GM19099 (cell line): Measurements from ENCODE around the gene DIPK1C.

Experiments used
- POLR2A ChIP-seq: IDR thresholded peaks from 3 replicates; pipeline ENCODE4 v1.6.1; 2011; ENCODE audit warnings: low read depth; ENCODE audit not compliant: insufficient read length; ENCODE audit errors: extremely low read depth

Gene DIPK1C

DNA sequence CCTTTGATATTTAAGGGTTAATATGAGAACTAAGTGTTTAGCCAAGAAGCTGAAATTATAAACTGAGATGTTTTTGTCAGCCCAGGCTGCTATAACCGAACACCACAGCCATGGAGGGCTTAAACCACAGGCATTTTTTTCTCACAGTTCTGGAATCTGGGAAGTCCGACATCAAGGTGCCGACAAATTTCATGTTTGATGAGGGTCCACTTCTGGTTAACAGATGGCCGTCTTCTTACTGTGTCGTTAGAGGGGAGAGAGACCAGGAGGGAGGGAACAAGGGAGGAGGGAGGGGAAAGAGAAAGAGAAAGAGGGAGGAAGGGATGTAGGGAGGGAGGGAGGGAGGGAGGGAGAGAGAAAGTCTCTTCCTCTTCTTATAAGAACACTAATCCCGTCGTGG lies 32.6 kb upstream of the DIPK1C start:
- no peak for TF ChIP-seq POLR2A

DNA sequence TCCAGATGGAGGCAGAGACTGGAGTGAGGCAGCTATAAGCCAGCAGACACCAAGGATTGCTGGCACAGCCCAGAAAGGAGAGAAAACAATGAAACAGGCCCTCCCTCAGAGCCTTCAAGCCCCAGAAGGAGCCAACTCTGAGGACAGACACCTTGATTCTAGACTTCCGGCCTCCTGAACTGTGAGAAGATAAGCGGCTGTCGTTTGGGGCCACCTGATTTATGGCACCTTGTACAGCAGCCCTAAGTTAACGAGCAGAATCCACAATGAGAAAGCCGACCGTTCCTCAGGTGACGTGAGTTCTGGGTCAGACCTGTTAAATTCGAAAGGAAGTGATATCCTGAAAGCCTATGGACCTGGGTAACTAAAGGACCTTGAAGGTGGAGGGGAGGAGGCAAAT lies 31.8 kb upstream of the DIPK1C start:
- no peak for TF ChIP-seq POLR2A

DNA sequence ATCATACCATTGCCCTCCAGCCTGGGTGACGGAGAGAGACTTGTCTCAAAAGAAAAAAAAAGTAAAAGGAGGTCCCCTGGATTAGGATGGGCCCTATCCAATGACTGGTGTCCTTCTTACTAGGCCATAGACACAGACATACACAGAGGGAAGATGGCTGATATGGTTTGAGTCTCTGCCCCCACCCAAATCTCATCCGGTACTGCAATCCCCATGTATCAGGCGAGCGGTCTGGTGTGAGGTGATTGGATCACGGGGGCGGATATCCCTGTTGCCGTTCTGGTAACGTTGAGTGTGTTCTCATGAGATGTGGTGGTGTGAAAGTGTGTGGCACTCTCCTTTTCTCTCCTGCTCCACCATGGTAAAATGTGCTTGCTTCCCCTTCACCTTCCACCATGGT lies 31.2 kb upstream of the DIPK1C start:
- TF ChIP-seq POLR2A = no peak

DNA sequence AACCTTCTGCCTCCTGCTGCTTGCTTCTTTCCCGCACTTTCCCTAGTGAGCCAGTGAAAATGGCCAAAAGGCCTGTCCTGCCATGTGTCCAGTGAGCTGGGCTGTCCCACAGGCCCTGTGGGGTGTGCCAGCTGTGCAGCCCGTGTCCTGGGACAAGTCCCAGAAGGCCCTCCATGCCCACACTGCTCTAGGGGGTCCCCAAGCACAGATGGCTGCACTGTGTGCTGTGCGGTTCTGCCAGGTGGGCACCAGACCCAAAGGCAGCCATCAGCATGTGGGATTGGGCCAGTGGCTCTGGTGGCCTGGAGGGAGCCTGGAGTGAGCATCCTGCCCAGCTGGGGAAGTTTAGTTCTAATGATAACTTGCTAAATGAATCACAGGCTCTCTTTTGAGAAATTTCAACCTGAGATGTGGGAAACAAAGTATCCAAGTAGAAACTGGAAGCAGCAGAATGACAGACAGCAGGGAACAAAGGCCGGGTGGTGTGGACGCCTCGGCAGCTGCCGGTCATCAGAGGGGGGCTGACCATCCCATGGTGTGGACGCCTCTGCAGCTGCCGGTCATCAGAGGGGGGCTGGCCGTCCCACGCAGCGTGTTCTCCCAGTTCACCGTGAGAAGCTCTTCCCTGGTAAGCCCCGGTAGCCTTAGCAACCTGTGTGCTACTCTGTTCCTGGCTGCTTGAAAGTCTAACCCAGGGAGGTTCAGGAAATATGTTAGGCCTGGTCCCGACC lies 29.2 kb upstream of the DIPK1C start:
- TF ChIP-seq POLR2A = no peak

DNA sequence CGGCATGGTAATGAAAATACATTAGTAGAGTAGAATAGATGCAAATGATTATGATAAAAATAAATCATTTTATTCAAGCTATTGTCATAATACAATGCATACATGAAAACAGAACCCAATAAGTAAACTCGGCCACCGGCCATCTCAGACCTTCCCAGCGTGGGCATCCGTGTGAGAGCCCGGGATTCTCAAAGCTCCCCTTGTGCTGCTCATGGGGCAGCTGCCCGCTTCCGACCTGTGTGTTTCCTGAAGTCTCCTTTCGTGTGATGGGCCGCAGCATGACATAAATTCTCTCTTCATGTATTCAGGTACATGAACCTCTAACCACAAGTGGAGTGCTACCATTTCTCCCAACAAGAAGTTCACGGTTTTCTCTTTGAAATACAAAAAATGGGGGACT lies 25.6 kb upstream of the DIPK1C start:
- TF ChIP-seq POLR2A = no peak

DNA sequence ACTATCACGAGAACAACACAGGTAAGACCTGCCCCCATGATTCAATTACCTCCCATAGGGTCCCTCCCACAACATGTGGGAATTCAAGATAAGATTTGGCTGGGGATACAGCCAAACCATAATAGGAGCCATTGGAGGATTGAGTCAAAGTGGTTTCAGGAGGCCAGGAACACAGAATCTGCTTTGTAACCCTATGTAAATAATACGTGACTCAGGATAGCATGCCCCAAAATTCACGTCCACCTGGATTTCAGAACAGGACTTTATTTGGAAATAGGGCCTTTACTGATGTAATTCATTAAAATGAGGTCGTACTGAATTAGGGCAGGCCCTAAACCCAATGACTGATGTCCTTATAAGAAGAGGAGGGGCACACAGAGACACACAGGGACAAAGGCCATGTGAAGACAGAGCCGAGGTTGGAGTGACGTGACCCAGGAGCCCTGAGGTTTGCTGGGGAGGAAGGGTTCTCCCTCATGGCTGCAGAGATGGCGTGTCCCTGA lies 23.1 kb upstream of the DIPK1C start:
- TF ChIP-seq POLR2A = no peak

DNA sequence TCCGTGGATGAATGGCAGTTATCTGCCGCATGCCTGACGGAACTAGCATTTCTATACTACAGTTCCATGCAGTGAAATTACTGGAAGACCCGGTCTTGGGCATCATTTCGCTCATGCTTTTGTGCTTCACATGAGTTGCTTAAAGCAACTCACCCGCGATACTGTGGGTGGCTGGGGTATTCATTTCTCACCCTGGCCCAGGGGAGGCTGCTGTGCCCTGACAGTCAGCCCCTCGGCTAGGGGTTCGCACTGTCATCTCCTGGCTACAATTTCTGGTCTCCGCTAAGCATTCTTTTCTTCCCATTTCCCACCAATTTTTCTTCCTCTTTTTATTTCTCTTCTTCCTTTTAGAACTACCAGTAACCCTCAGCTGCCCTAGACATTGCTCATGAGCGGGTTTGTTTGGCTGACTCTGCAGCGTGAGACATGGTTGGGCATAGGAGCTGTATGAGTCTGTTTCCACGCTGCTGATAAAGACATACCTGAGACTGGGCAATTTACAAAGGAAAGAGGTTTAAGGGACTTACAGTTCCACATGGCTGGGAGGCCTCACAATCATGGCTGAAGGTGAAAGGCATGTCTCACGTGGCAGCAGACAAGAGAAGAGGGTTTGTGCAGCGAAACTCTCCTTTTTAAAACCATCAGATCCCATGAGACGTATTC lies 22.5 kb upstream of the DIPK1C start:
- TF ChIP-seq POLR2A = no peak

DNA sequence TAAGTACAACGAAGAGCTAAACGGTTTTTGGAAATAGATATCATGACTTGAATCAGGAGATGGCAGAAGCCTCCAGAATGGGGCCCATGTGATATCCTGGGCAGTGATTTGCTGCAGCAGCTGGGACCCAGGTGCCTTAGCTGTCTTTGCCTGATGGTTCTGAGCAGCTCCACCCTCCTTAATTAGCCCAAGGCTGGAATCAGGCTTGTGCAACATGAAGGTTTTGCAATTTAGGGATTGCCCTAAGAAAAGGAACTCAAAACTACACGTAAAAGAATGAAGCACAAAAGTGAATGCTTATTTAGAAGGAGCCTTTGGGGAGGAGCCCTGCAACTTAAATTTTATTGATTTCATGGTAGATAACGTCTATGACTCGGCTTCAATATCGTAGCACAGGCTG lies 21.8 kb upstream of the DIPK1C start:
- no peak for TF ChIP-seq POLR2A

DNA sequence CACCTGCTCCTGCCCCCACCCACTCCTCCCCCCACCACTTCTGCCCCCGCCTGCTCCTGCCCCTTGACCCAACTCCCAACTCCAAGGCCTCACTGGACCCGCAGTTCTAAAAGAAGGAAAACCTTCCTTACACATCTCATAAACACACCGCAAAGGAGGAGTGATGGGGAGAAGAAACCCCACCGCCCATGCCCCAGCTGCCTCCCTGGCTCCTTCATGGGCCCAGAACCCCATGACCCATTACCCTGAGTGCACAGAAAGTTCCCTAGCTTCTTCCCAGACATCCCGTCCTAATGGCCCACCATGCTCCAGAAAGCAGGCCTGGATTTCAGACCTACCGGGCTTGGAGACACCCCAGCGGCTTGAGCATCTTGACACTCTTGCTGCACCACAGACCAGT lies 21.2 kb upstream of the DIPK1C start:
- TF ChIP-seq POLR2A = no peak

DNA sequence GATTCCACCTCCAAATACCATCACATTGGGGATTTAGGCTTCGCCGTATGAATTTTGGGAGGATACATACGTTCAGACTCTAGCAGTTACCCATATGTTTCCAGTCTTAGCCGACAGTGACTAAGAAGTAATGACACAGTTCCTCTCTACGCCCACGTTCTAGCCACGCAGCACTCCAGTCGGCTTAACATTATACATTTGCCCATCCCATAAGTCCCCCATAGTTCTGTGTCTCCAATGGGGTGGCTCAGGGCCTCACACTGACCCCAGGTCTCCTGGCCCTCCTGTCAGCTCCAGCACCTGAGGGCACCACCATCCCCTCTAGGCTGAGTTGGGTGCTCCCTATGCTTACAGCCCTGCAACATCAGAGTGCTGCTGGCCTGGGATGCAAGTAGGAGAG lies 20.7 kb upstream of the DIPK1C start:
- no peak for TF ChIP-seq POLR2A

DNA sequence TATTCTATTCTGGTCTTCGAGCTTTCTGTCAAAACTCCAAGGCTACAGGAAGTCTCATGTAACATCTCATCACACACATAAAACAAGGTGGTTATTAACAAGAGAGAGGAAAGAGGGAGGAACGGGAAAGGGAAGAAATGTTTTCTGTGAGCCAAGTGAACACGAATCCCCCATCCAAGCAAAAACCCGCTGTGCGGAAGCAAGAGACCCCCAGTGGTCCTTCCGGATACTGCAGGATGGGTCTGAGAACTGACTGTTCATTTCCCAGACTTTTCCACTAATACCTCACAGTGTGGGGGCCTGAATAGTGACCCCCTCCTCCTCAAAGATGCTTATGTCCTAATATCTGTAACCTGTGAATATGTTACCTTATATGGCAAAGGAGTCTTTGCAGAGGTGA lies 19.0 kb upstream of the DIPK1C start:
- TF ChIP-seq POLR2A = no peak

DNA sequence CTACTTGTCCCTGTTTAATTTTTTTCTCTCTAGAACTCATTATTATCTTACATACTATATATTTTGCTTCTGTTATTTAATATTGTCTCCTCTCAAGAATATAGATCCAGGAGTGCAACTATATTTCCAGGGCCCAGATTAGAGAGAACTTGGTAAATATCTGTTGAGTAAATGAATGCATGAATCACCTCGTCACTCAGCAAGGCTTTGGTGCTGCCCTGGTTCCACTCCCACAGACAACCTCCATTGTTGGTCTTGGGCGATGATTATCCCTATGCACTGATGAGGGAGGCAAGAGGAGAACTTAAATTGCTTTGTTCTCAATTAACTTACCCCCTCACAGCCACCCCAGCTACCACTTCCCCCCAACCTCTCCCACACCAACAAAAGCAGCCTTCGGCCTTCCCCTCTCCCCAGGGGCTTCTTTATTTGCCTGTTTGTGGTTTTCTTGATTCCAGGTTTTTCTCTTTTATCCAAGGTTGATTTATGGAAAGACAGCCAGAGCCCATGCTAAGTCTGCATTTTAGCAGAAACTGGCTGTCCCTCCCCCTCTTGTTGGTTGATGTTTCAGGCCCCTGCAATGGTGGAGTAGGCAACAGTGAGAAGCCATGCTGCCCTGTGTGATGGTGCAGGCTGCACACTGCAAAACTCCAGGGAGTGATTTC lies 17.0 kb upstream of the DIPK1C start:
- TF ChIP-seq POLR2A = no peak

DNA sequence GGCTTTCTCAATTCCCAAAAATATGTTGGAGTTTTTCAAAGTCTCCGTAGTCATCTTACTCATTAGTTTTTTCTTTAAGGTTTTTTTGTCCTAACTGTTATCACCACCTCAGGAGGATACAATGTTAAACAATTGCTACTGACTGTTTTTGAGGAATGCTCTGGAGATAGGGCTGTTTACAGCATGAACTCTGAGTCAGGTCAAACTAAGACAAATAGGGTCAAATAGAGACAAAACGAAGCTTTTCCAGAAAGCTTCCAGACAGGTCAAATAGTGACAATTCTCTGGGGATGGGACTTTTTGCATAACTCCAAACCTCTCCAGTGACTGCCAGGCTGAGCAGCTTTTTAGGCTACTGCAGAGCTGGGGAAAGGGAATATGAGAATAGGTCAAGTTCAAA lies 15.2 kb upstream of the DIPK1C start:
- TF ChIP-seq POLR2A = no peak

DNA sequence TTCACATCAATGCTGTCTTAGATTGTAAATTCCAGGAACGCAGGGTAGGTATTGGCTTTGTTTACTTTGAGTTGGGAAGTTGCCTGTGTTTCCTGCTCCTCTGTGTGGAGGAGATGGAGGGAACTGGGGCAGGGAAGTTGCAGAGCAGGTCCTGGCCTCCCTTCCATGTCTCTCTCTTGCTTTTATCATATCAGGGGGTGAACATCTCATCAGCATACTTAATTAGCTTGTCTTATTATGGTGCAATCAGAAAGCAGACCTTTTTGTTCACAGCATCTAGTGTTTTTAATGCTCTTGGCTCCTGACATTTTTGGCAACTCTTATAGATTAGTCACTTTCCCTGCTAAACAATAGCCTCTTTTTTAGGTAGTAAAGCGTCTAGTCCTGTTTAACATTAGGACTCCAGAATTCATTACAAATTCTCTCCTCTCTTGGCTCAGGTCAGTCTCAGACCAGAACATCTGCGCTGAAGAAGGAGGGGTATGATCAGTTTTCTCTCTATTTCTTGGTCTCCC lies 11.5 kb upstream of the DIPK1C start:
- no peak for TF ChIP-seq POLR2A

DNA sequence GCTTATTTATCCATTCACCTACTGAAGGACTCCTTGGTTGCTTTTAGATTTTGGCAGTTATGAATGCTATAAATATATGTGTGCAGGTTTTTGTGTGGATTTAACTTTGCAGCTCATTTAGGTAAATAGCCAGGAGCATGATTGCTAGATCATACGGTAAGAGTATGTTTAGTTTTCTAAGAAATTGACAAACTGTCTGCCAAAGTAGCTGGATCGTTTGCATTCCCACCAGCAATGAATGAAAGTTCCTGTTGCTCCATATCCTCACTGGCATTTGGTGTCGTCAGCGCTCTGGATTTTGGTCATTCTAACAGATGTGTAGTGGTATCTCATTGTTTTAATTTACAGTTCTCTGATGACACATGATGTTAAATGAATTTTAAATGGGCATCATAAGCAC lies 8.7 kb upstream of the DIPK1C start:
- no peak for TF ChIP-seq POLR2A

DNA sequence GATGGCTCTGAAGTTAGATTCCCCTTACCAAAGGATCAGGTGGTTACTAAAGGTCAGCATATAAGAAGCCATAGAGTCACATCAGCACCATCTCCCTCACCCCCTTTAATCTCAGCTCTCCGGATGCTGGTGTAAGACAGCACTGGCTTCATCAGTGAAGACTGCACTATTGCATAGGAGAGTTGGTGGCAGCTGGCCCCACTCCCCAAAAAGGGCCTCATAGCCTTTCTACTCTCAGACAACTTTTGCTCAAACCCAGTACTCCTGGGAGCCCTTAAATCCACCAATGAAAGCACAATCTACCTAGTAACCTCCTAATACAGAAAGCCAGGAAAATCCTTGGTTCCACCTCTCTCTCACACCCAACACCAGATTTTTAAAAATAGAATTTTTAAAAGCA lies 6.9 kb upstream of the DIPK1C start:
- TF ChIP-seq POLR2A = no peak
